Neural cell (in vitro differentiated cells): ENCODE measurements around the gene MANBA. TPM values are rescaled to one million over a fixed set of nuclear protein-coding genes. Genes with fewer than 3 reads are reported as not detected.

Source experiments
- H2AFZ ChIP-seq: fragments of 200-600, 300-800 bp; sonication (generic), shearing (Covaris generic); 2 replicates; pipeline ENCODE4 v1.6.0; 2014; ENCODE audit warnings: low read depth, mild to moderate bottlenecking, antibody characterized with exemption, low read length, moderate library complexity
- H3F3A ChIP-seq: fragments of 200-600 bp; shearing (Covaris generic); 2 replicates; pipeline ENCODE4 v1.6.1; 2016; ENCODE audit warnings: mild to moderate bottlenecking, moderate library complexity, mixed read lengths, antibody characterized with exemption, low read length; ENCODE audit not compliant: insufficient read depth, poor library complexity, severe bottlenecking
- H3K27ac ChIP-seq: fragments of 200-600, 300-800 bp; sonication (generic), shearing (Covaris generic); 2 replicates; pipeline ENCODE4 v1.5.1; 2014; ENCODE audit warnings: mild to moderate bottlenecking, low read length, moderate library complexity
- H3K27me3 ChIP-seq: fragments of 300-800, 200-600 bp; sonication (generic), shearing (Covaris generic); 2 replicates; pipeline ENCODE4 v1.6.0; 2014; ENCODE audit warnings: mild to moderate bottlenecking, low read depth, low read length, moderate library complexity; ENCODE audit not compliant: insufficient read depth
- H3K36me3 ChIP-seq: fragments of 300-800, 200-600 bp; sonication (generic), shearing (Covaris generic); 2 replicates; pipeline ENCODE4 v1.5.1; 2014; ENCODE audit warnings: mild to moderate bottlenecking, antibody characterized with exemption, low read length, moderate library complexity; ENCODE audit not compliant: insufficient read depth
- H3K4me2 ChIP-seq: fragments of 300-800, 200-600 bp; sonication (generic), shearing (Covaris generic); 2 replicates; pipeline ENCODE4 v1.6.0; 2014; ENCODE audit warnings: mild to moderate bottlenecking, low read length
- H3K4me3 ChIP-seq: fragments of 300-800, 200-600 bp; sonication (generic), shearing (Covaris generic); 2 replicates; pipeline ENCODE4 v1.5.1; 2014; ENCODE audit warnings: mild to moderate bottlenecking, low read length, moderate library complexity
- H3K79me2 ChIP-seq: fragments of 200-600 bp; shearing (Covaris generic); replicated peaks from 2 replicates; pipeline ENCODE4 v1.6.0; 2014; ENCODE audit warnings: mild to moderate bottlenecking, low read length, moderate library complexity; ENCODE audit not compliant: insufficient read depth
- H3K9ac ChIP-seq: fragments of 300-800, 200-600 bp; sonication (generic), shearing (Covaris generic); 2 replicates; pipeline ENCODE4 v1.6.1; 2016; ENCODE audit warnings: mild to moderate bottlenecking, low read length, mixed read lengths
- H3K9me2 ChIP-seq: fragments of 200-600 bp; shearing (Covaris generic); 2 replicates; pipeline ENCODE4 v1.6.1; 2016; ENCODE audit warnings: mild to moderate bottlenecking, low read length, mixed read lengths; ENCODE audit not compliant: insufficient read depth
- H3K9me3 ChIP-seq: fragments of 200-600, 300-800 bp; sonication (generic), shearing (Covaris generic); 2 replicates; pipeline ENCODE4 v1.6.1; 2016; ENCODE audit warnings: mild to moderate bottlenecking, mixed run types, low read length, moderate library complexity, mixed read lengths
- H4K20me1 ChIP-seq: fragments of 200-600 bp; shearing (Covaris generic); 2 replicates; pipeline ENCODE4 v1.6.1; 2016; ENCODE audit warnings: mild to moderate bottlenecking, mixed run types; ENCODE audit not compliant: insufficient read depth
- CTCF ChIP-seq: fragments of 450-650 bp; IDR thresholded peaks from 2 replicates; pipeline ENCODE4 v1.5.1; 2014; ENCODE audit warnings: antibody characterized with exemption, mild to moderate bottlenecking, moderate library complexity; ENCODE audit not compliant: poor library complexity, severe bottlenecking
- EP300 ChIP-seq: fragments of 450-650 bp; conservative IDR thresholded peaks from 2 replicates; pipeline ENCODE4 v1.6.1; 2014; ENCODE audit warnings: antibody characterized with exemption, mild to moderate bottlenecking, moderate library complexity; ENCODE audit not compliant: poor library complexity, severe bottlenecking
- EZH2 ChIP-seq: fragments of 200-600, 300-800 bp; shearing (Covaris generic), sonication (generic); IDR thresholded peaks from 2 replicates; pipeline ENCODE4 v1.6.1; 2014; ENCODE audit warnings: antibody characterized with exemption, low read length, borderline replicate concordance, mild to moderate bottlenecking; ENCODE audit not compliant: insufficient read depth, poor library complexity, severe bottlenecking
- MXI1 ChIP-seq: fragments of 450-650 bp; conservative IDR thresholded peaks from 2 replicates; pipeline ENCODE4 v1.6.1; 2014; ENCODE audit warnings: antibody characterized with exemption, mild to moderate bottlenecking; ENCODE audit not compliant: poor library complexity, severe bottlenecking
- POLR2AphosphoS5 ChIP-seq: IDR thresholded peaks from 2 replicates; pipeline ENCODE4 v1.6.1; 2012
- RAD21 ChIP-seq: fragments of 450-650 bp; conservative IDR thresholded peaks from 2 replicates; pipeline ENCODE4 v1.6.1; 2014; ENCODE audit warnings: antibody characterized with exemption, mild to moderate bottlenecking, moderate library complexity
- REST ChIP-seq: IDR thresholded peaks from 2 replicates; pipeline ENCODE4 v1.6.1; 2012; ENCODE audit warnings: borderline replicate concordance
- SMC3 ChIP-seq: fragments of 450-650 bp; conservative IDR thresholded peaks from 2 replicates; pipeline ENCODE4 v1.6.1; 2014; ENCODE audit warnings: antibody characterized with exemption, mild to moderate bottlenecking, moderate library complexity; ENCODE audit not compliant: poor library complexity
- TAF1 ChIP-seq: IDR thresholded peaks from 2 replicates; pipeline ENCODE4 v1.6.1; 2012; ENCODE audit warnings: low read depth
- polyA plus RNA-seq: library from polyadenylated mRNA; depleted of rRNA; stranded (reverse); fragments of >200 nt; gene quantifications from 2 replicates; pipeline ENCODE4 v1.2.3, GENCODE V29; 2014

MANBA gene
- polyA plus RNA-seq, 1 donor from 2014 or later, result 43.8 TPM

GRCh38 chr4:102608190-102608589 lies 152.6 kb downstream of the MANBA start:
- no peak overlapping the region for H3K4me2 ChIP-seq
- no peaks in the 10 kb centered on the region for H3K9me3 ChIP-seq
- H3K36me3 ChIP-seq, result no peaks in the 10 kb centered on the region
- no peaks in the 10 kb centered on the region for H3F3A ChIP-seq
- H3K27me3 ChIP-seq, result no peaks in the 10 kb centered on the region
- no peaks in the 10 kb centered on the region for H4K20me1 ChIP-seq
- no peak overlapping the region for H3K27ac ChIP-seq
- no peak overlapping the region for H3K4me3 ChIP-seq
- no peak overlapping the region for H2AFZ ChIP-seq
- no peaks in the 10 kb centered on the region for H3K79me2 ChIP-seq
- TF ChIP-seq CTCF (no peak), RAD21 (no peak), POLR2AphosphoS5 (no peak), MXI1 (no peak), TAF1 (no peak), EZH2 (no peak), EP300 (no peak), REST (no peak), SMC3 (no peak)
- H3K9ac ChIP-seq, result no peak overlapping the region
- no peaks in the 10 kb centered on the region for H3K9me2 ChIP-seq

GRCh38 chr4:102606846-102607450 lies 153.8 kb downstream of the MANBA start:
- Histone ChIP-seq H3K4me3 (no peak overlapping the region), H3K27ac (no peak overlapping the region), H4K20me1 (no peaks in the 10 kb centered on the region), H3K9me2 (no peaks in the 10 kb centered on the region), H3K9ac (no peak overlapping the region), H3K4me2 (no peak overlapping the region), H3K9me3 (no peaks in the 10 kb centered on the region), H3F3A (no peaks in the 10 kb centered on the region), H3K36me3 (no peaks in the 10 kb centered on the region), H2AFZ (no peak overlapping the region), H3K79me2 (no peaks in the 10 kb centered on the region), H3K27me3 (no peaks in the 10 kb centered on the region)
- TF ChIP-seq POLR2AphosphoS5 (no peak), MXI1 (no peak), REST (no peak), RAD21 (no peak), EZH2 (no peak), CTCF (no peak), EP300 (no peak), SMC3 (no peak), TAF1 (no peak)
